A673 (cell line): ENCODE results near the gene HEATR1.

Experiments used
- CTCF ChIP-seq: fragments of 300-800, 200-600 bp; sonication (generic); conservative IDR thresholded peaks from 2 replicates; pipeline ENCODE4 v1.5.1; 2017; ENCODE audit warnings: low read depth, mild to moderate bottlenecking, antibody characterized with exemption, low read length, moderate library complexity, mixed read lengths
- EZH2 ChIP-seq: fragments of 200-600 bp; sonication (generic); IDR thresholded peaks from 2 replicates; pipeline ENCODE4 v1.6.1; 2017; ENCODE audit warnings: borderline replicate concordance, low read depth, mild to moderate bottlenecking, mixed read lengths, antibody characterized with exemption, low read length; ENCODE audit not compliant: poor library complexity, severe bottlenecking

- TF ChIP-seq CTCF (no peak), EZH2 (no peak)
Measured at GRCh38 chr1:236604905-236605806, 840 bp upstream of the HEATR1 start.
